ENCODE data around the gene RALGPS2. TPM values are rescaled to one million over a fixed set of nuclear protein-coding genes. Genes with fewer than 3 reads are reported as not detected.

Gene RALGPS2, protein sequence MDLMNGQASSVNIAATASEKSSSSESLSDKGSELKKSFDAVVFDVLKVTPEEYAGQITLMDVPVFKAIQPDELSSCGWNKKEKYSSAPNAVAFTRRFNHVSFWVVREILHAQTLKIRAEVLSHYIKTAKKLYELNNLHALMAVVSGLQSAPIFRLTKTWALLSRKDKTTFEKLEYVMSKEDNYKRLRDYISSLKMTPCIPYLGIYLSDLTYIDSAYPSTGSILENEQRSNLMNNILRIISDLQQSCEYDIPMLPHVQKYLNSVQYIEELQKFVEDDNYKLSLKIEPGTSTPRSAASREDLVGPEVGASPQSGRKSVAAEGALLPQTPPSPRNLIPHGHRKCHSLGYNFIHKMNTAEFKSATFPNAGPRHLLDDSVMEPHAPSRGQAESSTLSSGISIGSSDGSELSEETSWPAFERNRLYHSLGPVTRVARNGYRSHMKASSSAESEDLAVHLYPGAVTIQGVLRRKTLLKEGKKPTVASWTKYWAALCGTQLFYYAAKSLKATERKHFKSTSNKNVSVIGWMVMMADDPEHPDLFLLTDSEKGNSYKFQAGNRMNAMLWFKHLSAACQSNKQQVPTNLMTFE
- total RNA-seq (2014; rRNA removed; shearing (Covaris generic)) = 28.6 and 31.2 TPM in 2 replicates
- polyA plus RNA-seq (2016; fragmentation: Nextera tagmentation; extraction: Ambion mirVana) = 8.1 and 8.8 TPM in 2 replicates
- long read RNA-seq, partial matches to known transcripts = 2 of 2 reads
- long read RNA-seq, other reads (novel, unspliced or antisense) = 0 of 2 reads

DNA sequence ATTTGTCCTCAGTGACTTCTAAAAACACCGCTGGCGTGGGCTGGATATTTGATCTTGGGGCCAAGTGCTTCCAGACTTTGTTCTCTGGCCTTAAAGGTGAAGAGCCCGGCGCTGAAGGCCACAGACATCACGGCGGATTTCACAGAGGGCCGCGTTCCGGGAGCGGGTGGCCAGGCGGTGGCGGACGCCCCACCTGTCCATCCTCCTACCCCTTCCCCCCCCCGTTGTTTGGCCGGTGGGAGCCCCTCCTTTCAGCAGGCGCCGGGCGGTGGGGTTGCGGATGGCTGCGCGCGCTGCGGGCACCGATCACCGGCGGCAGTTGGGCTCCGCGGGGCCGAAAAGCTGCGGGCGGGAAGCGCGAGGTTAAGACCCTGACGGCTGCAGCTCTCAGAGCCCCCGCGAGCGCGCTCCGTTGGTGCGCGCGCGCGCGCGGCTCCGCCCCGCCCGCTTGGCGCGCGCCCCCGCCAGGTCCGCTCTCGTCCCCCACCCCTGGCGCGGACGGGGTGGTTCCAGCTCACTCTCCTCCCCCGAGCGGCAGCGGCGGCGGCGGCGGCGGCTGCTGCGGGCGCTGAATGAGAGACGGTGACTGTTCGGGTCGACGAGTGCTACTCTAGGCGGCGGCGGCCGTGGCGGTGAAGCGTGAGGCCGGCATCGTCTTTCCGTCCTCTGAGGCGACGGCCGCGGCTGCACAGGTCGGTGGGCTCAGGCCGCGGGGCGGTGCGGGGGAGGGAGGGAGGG, at the start of gene RALGPS2:
TSS of gene RALGPS2 (plus strand) at position 517 of the 738 bp plus-strand sequence. CDS start 51,521 bp downstream, outside the sequence.
- Histone ChIP-seq H3K4me1 (ENCODE audit: insufficient read depth) (peaks cover 9% of the 10 kb centered on the region), H3K27me3 (ENCODE audit: insufficient read depth) (no peaks in the 10 kb centered on the region), H3K36me3 (ENCODE audit: insufficient read depth) (no peaks in the 10 kb centered on the region), H3K9me2 (ENCODE audit: insufficient read depth) (no peaks in the 10 kb centered on the region), H3K4me2 (peak within 1 kb of the TSS; percentile 83), H3F3A (replicated peaks; ENCODE audit: low read depth) (no peaks in the 10 kb centered on the region), H3K27ac (ENCODE audit: low read depth) (peak within 1 kb of the TSS; percentile 76), H3K4me3 (peak within 1 kb of the TSS; percentile 68), H4K20me1 (replicated peaks; ENCODE audit: insufficient read depth) (no peaks in the 10 kb centered on the region), H2AFZ (peak within 1 kb of the TSS; percentile 100), H3K79me2 (replicated peaks; ENCODE audit: insufficient read depth) (peaks cover 35% of the 10 kb centered on the region)
- peak; percentile 67 for TF ChIP-seq POLR2AphosphoS5 (IDR thresholded peaks at IDR 0.05; ENCODE audit: low read depth)
- TF ChIP-seq, protein P1, sequence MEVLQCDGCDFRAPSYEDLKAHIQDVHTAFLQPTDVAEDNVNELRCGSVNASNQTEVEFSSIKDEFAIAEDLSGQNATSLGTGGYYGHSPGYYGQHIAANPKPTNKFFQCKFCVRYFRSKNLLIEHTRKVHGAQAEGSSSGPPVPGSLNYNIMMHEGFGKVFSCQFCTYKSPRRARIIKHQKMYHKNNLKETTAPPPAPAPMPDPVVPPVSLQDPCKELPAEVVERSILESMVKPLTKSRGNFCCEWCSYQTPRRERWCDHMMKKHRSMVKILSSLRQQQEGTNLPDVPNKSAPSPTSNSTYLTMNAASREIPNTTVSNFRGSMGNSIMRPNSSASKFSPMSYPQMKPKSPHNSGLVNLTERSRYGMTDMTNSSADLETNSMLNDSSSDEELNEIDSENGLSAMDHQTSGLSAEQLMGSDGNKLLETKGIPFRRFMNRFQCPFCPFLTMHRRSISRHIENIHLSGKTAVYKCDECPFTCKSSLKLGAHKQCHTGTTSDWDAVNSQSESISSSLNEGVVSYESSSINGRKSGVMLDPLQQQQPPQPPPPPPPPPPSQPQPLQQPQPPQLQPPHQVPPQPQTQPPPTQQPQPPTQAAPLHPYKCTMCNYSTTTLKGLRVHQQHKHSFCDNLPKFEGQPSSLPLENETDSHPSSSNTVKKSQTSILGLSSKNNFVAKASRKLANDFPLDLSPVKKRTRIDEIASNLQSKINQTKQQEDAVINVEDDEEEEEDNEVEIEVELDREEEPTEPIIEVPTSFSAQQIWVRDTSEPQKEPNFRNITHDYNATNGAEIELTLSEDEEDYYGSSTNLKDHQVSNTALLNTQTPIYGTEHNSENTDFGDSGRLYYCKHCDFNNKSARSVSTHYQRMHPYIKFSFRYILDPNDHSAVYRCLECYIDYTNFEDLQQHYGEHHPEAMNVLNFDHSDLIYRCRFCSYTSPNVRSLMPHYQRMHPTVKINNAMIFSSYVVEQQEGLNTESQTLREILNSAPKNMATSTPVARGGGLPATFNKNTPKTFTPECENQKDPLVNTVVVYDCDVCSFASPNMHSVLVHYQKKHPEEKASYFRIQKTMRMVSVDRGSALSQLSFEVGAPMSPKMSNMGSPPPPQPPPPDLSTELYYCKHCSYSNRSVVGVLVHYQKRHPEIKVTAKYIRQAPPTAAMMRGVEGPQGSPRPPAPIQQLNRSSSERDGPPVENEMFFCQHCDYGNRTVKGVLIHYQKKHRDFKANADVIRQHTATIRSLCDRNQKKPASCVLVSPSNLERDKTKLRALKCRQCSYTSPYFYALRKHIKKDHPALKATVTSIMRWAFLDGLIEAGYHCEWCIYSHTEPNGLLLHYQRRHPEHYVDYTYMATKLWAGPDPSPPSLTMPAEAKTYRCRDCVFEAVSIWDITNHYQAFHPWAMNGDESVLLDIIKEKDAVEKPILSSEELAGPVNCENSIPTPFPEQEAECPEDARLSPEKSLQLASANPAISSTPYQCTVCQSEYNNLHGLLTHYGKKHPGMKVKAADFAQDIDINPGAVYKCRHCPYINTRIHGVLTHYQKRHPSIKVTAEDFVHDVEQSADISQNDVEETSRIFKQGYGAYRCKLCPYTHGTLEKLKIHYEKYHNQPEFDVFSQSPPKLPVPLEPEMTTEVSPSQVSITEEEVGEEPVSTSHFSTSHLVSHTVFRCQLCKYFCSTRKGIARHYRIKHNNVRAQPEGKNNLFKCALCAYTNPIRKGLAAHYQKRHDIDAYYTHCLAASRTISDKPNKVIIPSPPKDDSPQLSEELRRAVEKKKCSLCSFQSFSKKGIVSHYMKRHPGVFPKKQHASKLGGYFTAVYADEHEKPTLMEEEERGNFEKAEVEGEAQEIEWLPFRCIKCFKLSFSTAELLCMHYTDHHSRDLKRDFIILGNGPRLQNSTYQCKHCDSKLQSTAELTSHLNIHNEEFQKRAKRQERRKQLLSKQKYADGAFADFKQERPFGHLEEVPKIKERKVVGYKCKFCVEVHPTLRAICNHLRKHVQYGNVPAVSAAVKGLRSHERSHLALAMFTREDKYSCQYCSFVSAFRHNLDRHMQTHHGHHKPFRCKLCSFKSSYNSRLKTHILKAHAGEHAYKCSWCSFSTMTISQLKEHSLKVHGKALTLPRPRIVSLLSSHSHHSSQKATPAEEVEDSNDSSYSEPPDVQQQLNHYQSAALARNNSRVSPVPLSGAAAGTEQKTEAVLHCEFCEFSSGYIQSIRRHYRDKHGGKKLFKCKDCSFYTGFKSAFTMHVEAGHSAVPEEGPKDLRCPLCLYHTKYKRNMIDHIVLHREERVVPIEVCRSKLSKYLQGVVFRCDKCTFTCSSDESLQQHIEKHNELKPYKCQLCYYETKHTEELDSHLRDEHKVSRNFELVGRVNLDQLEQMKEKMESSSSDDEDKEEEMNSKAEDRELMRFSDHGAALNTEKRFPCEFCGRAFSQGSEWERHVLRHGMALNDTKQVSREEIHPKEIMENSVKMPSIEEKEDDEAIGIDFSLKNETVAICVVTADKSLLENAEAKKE (CRISPR knock-in tag; IDR thresholded peaks at IDR 0.05) = no peak
- no peaks in the 10 kb centered on the region for H3K9me3 Mint-ChIP-seq
- peaks cover 26% of the 10 kb centered on the region for H3K4me1 Mint-ChIP-seq
- peaks cover 5% of the 10 kb centered on the region for H3K27me3 Mint-ChIP-seq (ENCODE audit: insufficient read depth, low read depth, poor library complexity)
- H3K27ac Mint-ChIP-seq = peak within 1 kb of the TSS; percentile 95
- H3K36me3 Mint-ChIP-seq (ENCODE audit: low read depth) = no peaks in the 10 kb centered on the region
- ATAC-seq = peak; percentile 60
- H3K4me3 Mint-ChIP-seq = peak within 1 kb of the TSS; percentile 89
- DNase-seq (ENCODE audit: low spot score) = peak; percentile 84

Measured in GM23338 (cell line).